Ascending aorta (tissue), 2 donors: ENCODE measurements around the gene KRTAP10-6. TPM values are rescaled to one million over a fixed set of nuclear protein-coding genes. Genes with fewer than 3 reads are reported as not detected.

Experiments
- DNase-seq, 2 donors: peaks; one replicate each; pipeline ENCODE4 v3.0.0-alpha.2; 2019; ENCODE audit warnings: low spot score in 2 of 2
- H3K27ac ChIP-seq, 2 donors: fragments of 200-600 bp; sonication (generic); one replicate each; pipeline ENCODE4 v1.5.1; 2016 to 2017; ENCODE audit warnings: mild to moderate bottlenecking in 1 of 2
- H3K27me3 ChIP-seq: fragments of 200-600 bp; sonication (generic); one replicate; pipeline ENCODE4 v1.5.1; 2017
- H3K36me3 ChIP-seq, 2 donors: fragments of 200-600 bp; sonication (generic); one replicate each; pipeline ENCODE4 v1.5.1; 2016
- H3K4me1 ChIP-seq, 2 donors: fragments of 200-600 bp; sonication (generic); one replicate each; pipeline ENCODE4 v1.5.1; 2016 to 2017; ENCODE audit warnings: mild to moderate bottlenecking in 1 of 2
- H3K4me3 ChIP-seq, 2 donors: fragments of 200-600 bp; sonication (generic); one replicate each; pipeline ENCODE4 v1.5.1; 2016 to 2017; ENCODE audit warnings: mild to moderate bottlenecking in 1 of 2
- H3K9me3 ChIP-seq, 2 donors: fragments of 200-600 bp; sonication (generic); one replicate each; pipeline ENCODE4 v1.5.1; 2016
- intact Hi-C: fragments of 100-400 bp; cut with DNase I; formaldehyde crosslinking; loops from one replicate; pipeline ENCODE4 v1.15.1; 2023
- total RNA-seq: library from RNA; depleted of rRNA; stranded (reverse); fragments of >200 nt; gene quantifications from one replicate; pipeline ENCODE4 v1.1.0, GENCODE V29; 2016
- TF ChIP-seq, protein P1 (sequence below), 3 experiments: fragments of 200-600 bp in 2 of 3; fragments of 450-650 bp in 1 of 3; sonication (generic) in 2 of 3; IDR thresholded peaks; one replicate each; pipeline ENCODE4 v1.5.1; 2016 to 2019; ENCODE audit warnings: antibody characterized with exemption in 3 of 3, mild to moderate bottlenecking in 1 of 3, moderate library complexity in 1 of 3

The KRTAP10-6 gene
- total RNA-seq, 1 donor from 2014 or later = not detected

DNA sequence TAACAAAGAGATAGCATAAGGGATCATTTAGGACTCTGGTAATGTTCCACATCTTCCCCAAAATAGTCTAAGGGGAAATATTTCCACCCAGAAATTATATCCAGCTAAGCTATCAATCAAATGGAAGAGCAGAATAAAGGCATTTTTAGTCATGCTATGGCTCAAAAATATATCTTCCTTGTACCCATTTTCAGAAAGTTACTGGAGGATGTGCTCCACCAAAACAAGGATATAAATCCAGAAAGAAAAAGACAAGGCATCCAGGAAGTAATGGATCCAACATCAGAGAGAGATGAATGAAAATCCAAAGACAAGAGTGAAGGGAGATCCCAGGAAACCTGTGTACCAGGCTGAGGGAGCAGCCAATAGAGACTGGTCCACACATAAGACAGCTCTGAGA is 16.9 kb upstream of the KRTAP10-6 start:
- TF ChIP-seq, protein P1, sequence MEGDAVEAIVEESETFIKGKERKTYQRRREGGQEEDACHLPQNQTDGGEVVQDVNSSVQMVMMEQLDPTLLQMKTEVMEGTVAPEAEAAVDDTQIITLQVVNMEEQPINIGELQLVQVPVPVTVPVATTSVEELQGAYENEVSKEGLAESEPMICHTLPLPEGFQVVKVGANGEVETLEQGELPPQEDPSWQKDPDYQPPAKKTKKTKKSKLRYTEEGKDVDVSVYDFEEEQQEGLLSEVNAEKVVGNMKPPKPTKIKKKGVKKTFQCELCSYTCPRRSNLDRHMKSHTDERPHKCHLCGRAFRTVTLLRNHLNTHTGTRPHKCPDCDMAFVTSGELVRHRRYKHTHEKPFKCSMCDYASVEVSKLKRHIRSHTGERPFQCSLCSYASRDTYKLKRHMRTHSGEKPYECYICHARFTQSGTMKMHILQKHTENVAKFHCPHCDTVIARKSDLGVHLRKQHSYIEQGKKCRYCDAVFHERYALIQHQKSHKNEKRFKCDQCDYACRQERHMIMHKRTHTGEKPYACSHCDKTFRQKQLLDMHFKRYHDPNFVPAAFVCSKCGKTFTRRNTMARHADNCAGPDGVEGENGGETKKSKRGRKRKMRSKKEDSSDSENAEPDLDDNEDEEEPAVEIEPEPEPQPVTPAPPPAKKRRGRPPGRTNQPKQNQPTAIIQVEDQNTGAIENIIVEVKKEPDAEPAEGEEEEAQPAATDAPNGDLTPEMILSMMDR (IDR thresholded peaks at IDR 0.05) = no peak
- no peaks in the 10 kb centered on the region for H3K27me3 ChIP-seq
- no peak for DNase-seq
- H3K9me3 ChIP-seq = no peaks in the 10 kb centered on the region
- no peak overlapping the region for H3K4me3 ChIP-seq
- intact Hi-C loops = no loop called here
- no peak overlapping the region for H3K27ac ChIP-seq
- no peaks in the 10 kb centered on the region for H3K4me1 ChIP-seq
- H3K36me3 ChIP-seq = no peaks in the 10 kb centered on the region

DNA sequence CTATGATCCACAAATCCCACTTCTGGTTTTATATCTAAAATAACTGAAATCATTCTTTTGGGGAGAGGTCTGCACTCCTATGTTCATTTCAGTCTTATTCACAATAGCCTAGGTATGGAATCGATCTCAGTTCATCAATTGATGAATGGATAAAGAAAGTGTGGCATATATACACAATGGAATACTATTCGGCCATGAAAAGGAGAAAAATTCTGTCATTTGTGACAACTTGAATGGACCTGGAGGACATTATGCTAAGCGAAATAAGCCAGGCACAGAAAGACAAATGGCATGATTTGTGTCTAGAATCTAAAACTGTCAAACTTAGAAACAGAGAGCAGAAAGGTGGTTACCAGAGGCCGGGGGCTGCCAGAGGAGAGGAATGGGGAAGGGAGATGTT is 14.2 kb upstream of the KRTAP10-6 start:
- TF ChIP-seq, protein P1 (IDR thresholded peaks at IDR 0.05) = no peak
- Histone ChIP-seq H3K27me3 (no peaks in the 10 kb centered on the region), H3K4me3 (no peak overlapping the region), H3K27ac (no peak overlapping the region), H3K36me3 (no peaks in the 10 kb centered on the region), H3K9me3 (no peaks in the 10 kb centered on the region), H3K4me1 (no peaks in the 10 kb centered on the region)
- intact Hi-C loops = no loop called here
- no peak for DNase-seq

DNA sequence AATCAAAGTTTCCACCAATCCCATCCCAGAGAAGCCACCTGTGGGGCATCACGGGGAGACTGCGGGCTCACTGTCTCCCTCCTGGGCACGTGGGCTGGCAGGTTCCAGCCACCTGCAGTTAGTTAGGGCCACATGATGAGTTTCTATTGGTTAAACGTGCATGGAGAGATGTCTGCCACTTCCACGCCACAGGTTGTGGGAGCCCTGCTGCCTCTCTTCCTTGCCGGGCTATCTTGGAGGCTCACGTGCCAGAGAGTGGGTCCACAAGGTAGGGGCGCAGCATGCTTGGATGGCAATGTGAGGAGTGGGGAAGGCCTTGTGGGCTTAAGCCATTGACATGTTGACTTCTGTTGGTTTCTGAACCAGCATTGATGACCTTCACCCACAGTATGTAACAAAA is 11.6 kb upstream of the KRTAP10-6 start:
- Histone ChIP-seq H3K36me3 (no peaks in the 10 kb centered on the region), H3K27ac (no peak overlapping the region), H3K4me1 (no peaks in the 10 kb centered on the region), H3K27me3 (no peaks in the 10 kb centered on the region), H3K9me3 (no peaks in the 10 kb centered on the region), H3K4me3 (no peak overlapping the region)
- intact Hi-C loops = no loop called here
- TF ChIP-seq, protein P1 (IDR thresholded peaks at IDR 0.05) = no peak
- DNase-seq = no peak

DNA sequence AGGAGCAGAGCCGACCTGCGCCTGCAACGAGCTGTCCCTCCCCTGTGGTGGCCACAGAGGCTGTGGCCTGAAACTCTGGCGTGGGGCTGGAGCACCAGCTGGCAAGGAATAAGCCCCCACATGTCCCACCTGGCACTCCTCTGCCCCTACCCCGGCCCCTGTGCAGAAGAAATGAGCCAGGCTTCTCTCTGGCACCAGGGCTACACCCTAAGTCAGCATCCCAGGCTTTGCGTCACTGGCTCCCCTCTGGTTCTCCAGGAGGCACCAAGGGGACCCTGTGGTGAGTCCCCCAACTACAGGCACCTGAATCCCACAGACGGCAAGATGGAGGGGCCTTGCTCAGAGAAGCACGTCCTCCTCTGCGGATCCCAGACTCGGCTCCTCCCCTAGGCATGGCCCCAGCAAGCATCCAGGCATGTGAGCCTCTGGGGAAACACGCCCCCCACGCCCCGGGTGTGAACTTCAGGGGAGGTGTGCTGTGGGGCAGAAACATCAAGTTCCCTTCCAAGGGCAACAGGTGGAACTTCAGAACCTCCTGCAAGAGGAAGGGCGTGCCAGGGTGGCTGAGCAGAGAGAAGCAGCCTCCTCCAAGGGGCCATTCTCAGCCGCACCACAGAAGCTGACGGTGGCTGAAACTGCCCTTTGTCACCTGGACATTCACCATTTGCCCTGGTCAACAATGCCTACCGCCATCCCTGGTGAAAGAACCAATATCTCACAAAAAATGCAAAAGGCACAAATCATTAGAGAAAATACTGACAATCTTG is 11.0 kb upstream of the KRTAP10-6 start:
- Histone ChIP-seq H3K9me3 (no peaks in the 10 kb centered on the region), H3K27ac (no peak overlapping the region)

DNA sequence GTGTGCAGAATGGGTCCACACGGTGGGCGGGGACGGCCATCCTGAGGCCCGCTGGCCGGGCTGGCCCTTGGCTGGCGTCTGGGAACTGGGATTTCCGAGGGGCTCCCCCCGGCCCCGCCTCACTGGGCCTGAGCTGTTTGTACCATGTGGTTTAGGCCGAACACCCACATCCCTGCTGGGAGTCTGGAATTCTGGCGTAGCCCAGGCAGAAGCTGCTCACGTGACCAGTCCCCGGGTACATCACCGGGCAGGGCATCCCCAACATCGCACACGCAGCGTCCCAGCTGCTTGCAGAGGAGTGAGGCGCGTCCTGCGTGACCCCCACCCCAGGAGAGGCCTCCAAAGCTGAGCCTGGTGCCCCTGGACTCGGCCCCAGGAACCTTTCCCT is 10.2 kb upstream of the KRTAP10-6 start:
- intact Hi-C loops = no loop called here
- no peaks in the 10 kb centered on the region for H3K9me3 ChIP-seq
- no peak overlapping the region for H3K4me3 ChIP-seq
- no peak for DNase-seq
- no peak overlapping the region for H3K27ac ChIP-seq
- no peaks in the 10 kb centered on the region for H3K4me1 ChIP-seq
- H3K27me3 ChIP-seq = no peaks in the 10 kb centered on the region
- H3K36me3 ChIP-seq = no peaks in the 10 kb centered on the region
- TF ChIP-seq, protein P1 (IDR thresholded peaks at IDR 0.05) = no peak

More for the DNA sequence above, 11.0 kb upstream of the KRTAP10-6 start:
- no peaks in the 10 kb centered on the region for H3K27me3 ChIP-seq
- intact Hi-C loops = no loop called here
- no peak for DNase-seq
- H3K4me3 ChIP-seq = no peak overlapping the region
- no peaks in the 10 kb centered on the region for H3K36me3 ChIP-seq
- TF ChIP-seq, protein P1 (IDR thresholded peaks at IDR 0.05) = no peak
- no peaks in the 10 kb centered on the region for H3K4me1 ChIP-seq
